Adipose tissue (tissue), 3 donors: ENCODE data around the gene VWA5B1. TPM values are rescaled to one million over a fixed set of nuclear protein-coding genes. Genes with fewer than 3 reads are reported as not detected.
"Not testable (repeated sequence)": the region's sequence is repeated elsewhere in the genome, so short reads cannot be mapped to it uniquely, and the experiment has no call there.

Experiments
- H3K27ac ChIP-seq: one replicate; pipeline ENCODE4 v1.5.1; 2013; ENCODE audit warnings: low read depth, low read length
- WGBS, 3 donors: extraction: QIAGEN DNeasy Blood & Tissue Kit; methylation state at CpG; one replicate each; pipeline ENCODE4 v1.1.7; 2013; 5-methylcytosine and 5-hydroxymethylcytosine counted together
- polyA plus RNA-seq, 3 donors: library from polyadenylated mRNA; stranded (reverse); fragments of 200-250 nt; gene quantifications; one replicate each; pipeline ENCODE4 v1.2.3, GENCODE V29; 2013
- donor health status: healthy with polysubstance abuse.
- donor health status: Bipolar disorder and iron deficiency.
- donor health status: healthy.

The VWA5B1 gene
- polyA plus RNA-seq, 3 donors: 0.07 TPM; not detected in 2

GRCh38 chr1:20278692-20279130 is 12.0 kb upstream of the VWA5B1 start:
- no peak overlapping the region for H3K27ac ChIP-seq
- 53 to 62% (median 59%) methylated on average over 4 of the region's 4 CpGs for WGBS, 3 donors

DNA sequence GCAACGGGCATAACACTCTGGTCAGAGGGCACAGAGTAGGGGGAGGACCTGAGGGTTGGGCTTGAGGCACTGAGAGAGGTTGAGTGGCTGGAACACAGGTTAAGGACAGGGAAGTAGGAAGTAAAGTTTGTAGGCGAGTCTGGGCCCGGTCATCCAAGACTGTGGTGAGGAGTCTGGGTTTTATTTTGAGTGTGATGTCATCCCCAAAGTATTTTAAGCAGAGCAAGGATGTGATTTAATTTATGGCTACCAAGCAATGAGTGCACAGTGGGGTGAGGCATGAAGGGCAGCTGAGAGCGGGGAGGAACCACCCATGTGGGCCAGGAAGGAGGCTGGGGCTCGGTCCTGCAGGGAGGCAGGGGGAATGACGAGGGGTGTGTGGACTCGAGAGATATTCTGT is 11.2 kb upstream of the VWA5B1 start:
- WGBS, 3 donors: 65 to 76% (median 69%) methylated on average over 7 of the region's 7 CpGs

DNA sequence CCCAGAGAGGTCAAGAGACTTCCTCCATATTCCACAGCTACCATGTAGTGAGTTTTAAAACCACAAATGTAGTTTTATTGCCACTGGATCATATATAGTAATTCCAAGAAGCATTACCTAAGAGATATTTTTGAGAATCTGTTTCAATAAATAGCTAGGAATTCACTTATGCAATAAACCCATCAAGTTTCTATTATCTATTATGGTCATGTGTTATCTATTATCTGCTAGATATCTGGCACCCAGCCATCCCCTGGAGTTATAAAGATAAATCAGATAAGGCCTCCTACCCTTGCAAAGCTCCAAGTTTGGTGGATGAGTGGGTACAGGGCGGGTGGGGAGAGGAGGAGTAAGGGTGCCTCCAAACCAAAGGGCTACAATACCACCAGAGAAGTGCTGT is 10.3 kb upstream of the VWA5B1 start:
- no peak overlapping the region for H3K27ac ChIP-seq
- WGBS, 3 donors: 61 to 71% (median 63%) methylated on average over 1 of the region's 1 CpG

More for the DNA sequence above, 11.2 kb upstream of the VWA5B1 start:
- H3K27ac ChIP-seq: no peak overlapping the region

GRCh38 chr1:20280906-20281305 is 9.8 kb upstream of the VWA5B1 start:
- WGBS, 3 donors: 82 to 94% (median 92%) methylated on average over 6 of the region's 6 CpGs
- H3K27ac ChIP-seq: no peak overlapping the region

GRCh38 chr1:20281801-20282200 is 8.9 kb upstream of the VWA5B1 start:
- H3K27ac ChIP-seq: no peak overlapping the region
- 52 to 56% (median 55%) methylated on average over 2 of the region's 2 CpGs for WGBS, 3 donors

- H3K27ac ChIP-seq: no peak overlapping the region
- 40 to 63% (median 53%) methylated on average over 5 of the region's 5 CpGs for WGBS, 3 donors
Measured at GRCh38 chr1:20282533-20282932, 8.1 kb upstream of the VWA5B1 start.

- WGBS, 3 donors: 51 to 67% (median 66%) methylated on average over 2 of the region's 2 CpGs
- no peak overlapping the region for H3K27ac ChIP-seq
Measured at GRCh38 chr1:20284046-20284445, 6.6 kb upstream of the VWA5B1 start.

DNA sequence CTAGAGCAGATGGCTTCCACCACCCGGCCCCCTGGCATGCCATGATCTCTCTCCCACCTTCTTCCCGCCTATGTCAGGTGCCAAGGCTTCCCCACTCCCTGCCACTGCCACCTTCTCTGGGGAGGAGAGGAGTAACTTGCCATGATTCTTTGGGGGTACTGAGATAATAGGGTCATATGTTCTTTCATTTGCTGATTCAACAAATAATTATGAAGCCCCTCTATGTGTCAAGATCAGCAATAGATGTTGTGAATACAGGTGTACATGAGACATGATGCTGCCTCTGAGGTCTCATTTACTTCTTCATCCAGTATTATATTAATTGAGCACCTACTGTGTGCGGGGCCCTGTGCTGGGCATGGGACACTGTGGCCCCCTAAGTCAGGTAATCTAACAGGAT is 6.0 kb upstream of the VWA5B1 start:
- H3K27ac ChIP-seq: no peak overlapping the region
- WGBS, 3 donors: 72 to 93% (median 91%) methylated on average over 3 of the region's 3 CpGs

GRCh38 chr1:20285510-20285909 is 5.2 kb upstream of the VWA5B1 start:
- no peak overlapping the region for H3K27ac ChIP-seq
- WGBS, 3 donors: 68 to 83% (median 69%) methylated on average over 3 of the region's 3 CpGs

DNA sequence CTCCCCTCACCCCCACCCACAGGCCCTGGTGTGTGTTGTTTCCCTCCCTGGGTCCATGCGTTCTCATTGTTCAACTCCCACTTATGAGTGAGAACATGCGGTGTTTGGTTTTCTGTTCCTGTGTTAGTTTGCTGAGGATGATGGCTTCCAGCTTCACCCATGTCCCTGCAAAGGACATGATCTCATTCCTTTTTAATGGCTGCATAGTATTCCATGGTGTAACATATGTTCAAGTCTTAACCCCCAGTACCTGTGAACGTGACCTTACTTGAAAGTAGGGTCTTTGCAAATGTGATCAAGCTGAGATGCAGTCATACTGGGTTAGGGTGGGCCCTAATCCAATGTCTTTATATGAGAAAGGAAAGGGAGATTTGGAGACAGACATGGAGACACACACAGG is 3.0 kb upstream of the VWA5B1 start:
- H3K27ac ChIP-seq: not testable (repeated sequence)
- 73 to 90% (median 81%) methylated on average over 3 of the region's 3 CpGs for WGBS, 3 donors

- H3K27ac ChIP-seq: no peak overlapping the region
- 2 to 4% (median 4%) methylated on average over 19 to 20 of the region's 20 CpGs for WGBS, 3 donors
Measured at GRCh38 chr1:20291645-20292084, 990 bp downstream of the VWA5B1 start.

- H3K27ac ChIP-seq: no peak overlapping the region
- 63 to 88% (median 82%) methylated on average over 3 of the region's 3 CpGs for WGBS, 3 donors
Measured at GRCh38 chr1:20298626-20299025, 8.0 kb downstream of the VWA5B1 start.

DNA sequence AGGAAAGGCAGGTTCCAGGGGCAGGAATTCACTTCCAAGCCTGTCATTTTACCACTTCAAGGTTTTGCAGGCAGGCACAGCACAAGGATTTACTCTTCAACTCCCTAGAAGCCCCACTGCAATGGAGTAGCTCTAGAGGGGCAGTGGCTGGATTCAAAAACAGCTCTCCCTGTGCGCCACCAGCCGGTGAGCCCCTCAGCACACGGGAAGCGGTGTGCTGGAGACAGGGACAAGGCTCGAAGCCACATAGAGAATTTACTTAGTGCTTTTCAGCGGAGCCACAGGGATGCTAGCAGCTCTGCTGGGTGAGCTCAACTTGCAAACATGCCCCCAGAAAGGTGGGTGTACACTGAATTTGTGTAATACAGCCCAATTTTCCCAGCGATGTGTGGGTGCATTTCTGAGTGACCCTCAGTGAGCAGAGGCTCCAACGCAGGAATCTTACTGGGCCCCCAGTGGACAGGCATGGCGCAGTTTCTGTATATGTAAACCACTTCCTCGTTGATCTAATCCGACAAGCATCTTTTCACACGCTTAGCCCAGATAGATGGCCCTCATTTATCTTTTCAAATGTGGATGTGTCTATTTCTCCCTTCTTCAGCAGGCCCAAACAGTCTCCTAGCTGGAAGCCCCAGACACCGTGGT is 10.9 kb downstream of the VWA5B1 start:
- WGBS, 3 donors: 63 to 70% (median 67%) methylated on average over 13 of the region's 13 CpGs
- H3K27ac ChIP-seq: no peak overlapping the region

GRCh38 chr1:20302108-20302471 is 11.4 kb downstream of the VWA5B1 start:
- H3K27ac ChIP-seq: no peak overlapping the region
- WGBS, 3 donors: 38 to 66% (median 59%) methylated on average over 2 of the region's 2 CpGs

DNA sequence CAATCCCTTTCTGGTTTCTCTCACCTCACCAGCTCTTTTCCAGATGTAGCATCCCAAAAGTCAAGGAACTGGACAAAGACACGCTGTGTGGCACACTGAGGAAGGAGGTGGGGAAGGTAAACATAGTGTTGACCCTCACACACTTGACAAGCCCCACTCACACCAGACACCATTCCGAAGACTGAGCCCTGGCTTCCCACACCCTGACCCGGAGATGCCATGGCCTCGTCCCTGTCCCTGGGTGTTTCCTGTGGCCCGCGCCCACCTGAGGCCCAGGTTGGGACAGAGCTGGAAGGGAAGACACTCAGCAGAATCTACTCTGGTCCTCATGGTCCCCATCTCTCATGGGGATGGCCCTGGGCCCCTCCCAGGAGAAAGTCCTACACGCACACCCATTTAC is 16.4 kb downstream of the VWA5B1 start:
- 76 to 91% (median 87%) methylated on average over 7 of the region's 7 CpGs for WGBS, 3 donors

GRCh38 chr1:20308569-20308968 is 17.9 kb downstream of the VWA5B1 start:
- WGBS, 3 donors: 40 to 76% (median 64%) methylated on average over 5 of the region's 5 CpGs
- H3K27ac ChIP-seq: no peak overlapping the region

More for the DNA sequence above, 16.4 kb downstream of the VWA5B1 start:
- H3K27ac ChIP-seq: no peak overlapping the region

- no peak overlapping the region for H3K27ac ChIP-seq
- 73 to 86% (median 79%) methylated on average over 5 of the region's 5 CpGs for WGBS, 3 donors
Measured at GRCh38 chr1:20311289-20311688, 20.6 kb downstream of the VWA5B1 start.

- WGBS, 3 donors: 89 to 94% (median 92%) methylated on average over 3 of the region's 3 CpGs
- H3K27ac ChIP-seq: no peak overlapping the region
Measured at GRCh38 chr1:20312310-20312709, 21.6 kb downstream of the VWA5B1 start.

DNA sequence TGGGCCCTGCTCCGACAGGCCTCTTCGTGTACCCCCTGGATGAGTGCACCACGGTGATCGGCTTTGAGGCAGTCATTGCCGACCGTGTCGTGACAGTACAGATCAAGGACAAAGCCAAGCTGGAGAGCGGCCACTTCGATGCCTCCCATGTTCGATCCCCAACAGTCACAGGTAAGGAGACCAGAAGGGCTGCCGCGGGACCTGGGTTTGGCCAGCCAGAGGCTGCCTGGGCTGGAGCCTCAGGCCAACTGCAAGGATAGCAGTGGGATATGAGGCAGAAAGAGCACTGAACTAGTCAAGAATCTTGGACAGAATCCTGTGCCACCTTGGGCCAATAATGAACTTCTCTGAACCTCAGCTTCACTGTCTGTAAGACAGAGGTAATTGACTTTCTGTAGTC is 22.1 kb downstream of the VWA5B1 start:
- WGBS, 3 donors: 89 to 98% (median 94%) methylated on average over 12 of the region's 12 CpGs
- no peak overlapping the region for H3K27ac ChIP-seq

GRCh38 chr1:20317471-20317870 is 26.8 kb downstream of the VWA5B1 start:
- 84 to 95% (median 90%) methylated on average over 11 of the region's 11 CpGs for WGBS, 3 donors
- no peak overlapping the region for H3K27ac ChIP-seq
